GM23248 (cell line): ENCODE data around the gene CFAP92.

ENCODE experiments used
- EZH2 ChIP-seq: fragments of 200-600 bp; sonication (generic); IDR thresholded peaks from 2 replicates; pipeline ENCODE4 v1.6.1; 2018; ENCODE audit warnings: antibody characterized with exemption, mild to moderate bottlenecking; ENCODE audit not compliant: insufficient read depth, poor library complexity, severe bottlenecking
- EZH2phosphoT487 ChIP-seq: fragments of 200-600 bp; sonication (generic); IDR thresholded peaks from 2 replicates; pipeline ENCODE4 v1.6.1; 2018; ENCODE audit warnings: antibody characterized with exemption, moderate library complexity, mild to moderate bottlenecking, low read depth; ENCODE audit not compliant: insufficient read depth

DNA sequence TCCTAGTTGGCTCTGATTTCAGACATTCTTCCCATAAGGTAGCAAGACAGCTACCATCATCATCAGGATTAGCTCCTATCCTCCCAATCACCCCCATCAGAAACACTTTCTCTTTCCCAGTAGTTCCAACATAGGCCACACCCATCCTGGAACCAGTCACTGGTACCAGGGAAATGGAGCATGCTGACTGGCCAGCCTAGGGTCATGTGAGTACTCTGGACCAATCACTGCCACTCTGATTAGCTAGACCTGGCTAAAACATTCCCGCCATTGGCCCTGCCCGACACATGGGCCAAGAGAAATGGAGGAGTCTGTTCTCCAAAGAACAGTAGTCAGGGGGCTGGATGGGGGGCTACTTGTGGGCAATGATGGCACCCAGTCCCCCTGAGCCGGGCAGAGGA, 19.6 kb upstream of the CFAP92 start:
- no peak for TF ChIP-seq EZH2
- no peak for TF ChIP-seq EZH2phosphoT487
